WI38 (cell line): Measurements from ENCODE around the gene ZNF558.
A peak's percentile ranks its signal among the peaks of the same experiment; 100 is the strongest.

ENCODE experiments used
- H3K4me3 ChIP-seq: 2 replicates; pipeline ENCODE4 v1.5.1; 2011; ENCODE audit warnings: low read depth, mild to moderate bottlenecking, control low read depth, low read length
- TF ChIP-seq, protein P1 (sequence below): IDR thresholded peaks from 2 replicates; pipeline ENCODE4 v1.5.1; 2012; ENCODE audit warnings: low read depth, mild to moderate bottlenecking, control low read depth, low read length

ZNF558 gene

GRCh38 chr19:8850488-8850887, 18.4 kb upstream of the ZNF558 start:
- TF ChIP-seq, protein P1, sequence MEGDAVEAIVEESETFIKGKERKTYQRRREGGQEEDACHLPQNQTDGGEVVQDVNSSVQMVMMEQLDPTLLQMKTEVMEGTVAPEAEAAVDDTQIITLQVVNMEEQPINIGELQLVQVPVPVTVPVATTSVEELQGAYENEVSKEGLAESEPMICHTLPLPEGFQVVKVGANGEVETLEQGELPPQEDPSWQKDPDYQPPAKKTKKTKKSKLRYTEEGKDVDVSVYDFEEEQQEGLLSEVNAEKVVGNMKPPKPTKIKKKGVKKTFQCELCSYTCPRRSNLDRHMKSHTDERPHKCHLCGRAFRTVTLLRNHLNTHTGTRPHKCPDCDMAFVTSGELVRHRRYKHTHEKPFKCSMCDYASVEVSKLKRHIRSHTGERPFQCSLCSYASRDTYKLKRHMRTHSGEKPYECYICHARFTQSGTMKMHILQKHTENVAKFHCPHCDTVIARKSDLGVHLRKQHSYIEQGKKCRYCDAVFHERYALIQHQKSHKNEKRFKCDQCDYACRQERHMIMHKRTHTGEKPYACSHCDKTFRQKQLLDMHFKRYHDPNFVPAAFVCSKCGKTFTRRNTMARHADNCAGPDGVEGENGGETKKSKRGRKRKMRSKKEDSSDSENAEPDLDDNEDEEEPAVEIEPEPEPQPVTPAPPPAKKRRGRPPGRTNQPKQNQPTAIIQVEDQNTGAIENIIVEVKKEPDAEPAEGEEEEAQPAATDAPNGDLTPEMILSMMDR: no peak
- no peak overlapping the region for H3K4me3 ChIP-seq

DNA sequence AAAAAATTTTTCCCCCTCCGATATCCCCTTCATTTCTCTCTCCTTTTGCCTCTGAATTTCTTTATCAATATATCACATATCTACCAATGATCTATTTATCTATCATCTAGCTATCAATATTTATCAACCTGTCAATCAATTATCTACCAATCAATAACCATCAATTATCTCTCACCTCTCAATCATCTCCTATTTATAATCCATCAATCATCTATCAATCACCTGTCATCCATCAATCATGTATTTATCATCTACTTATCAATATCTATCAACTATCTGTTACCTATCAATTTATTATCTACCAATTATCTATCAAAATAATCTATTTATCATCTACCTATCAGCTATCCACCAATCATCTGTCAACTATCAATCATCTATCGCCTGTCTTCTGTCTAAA, 17.1 kb upstream of the ZNF558 start:
- TF ChIP-seq, protein P1: no peak
- H3K4me3 ChIP-seq: no peak overlapping the region

- no peak overlapping the region for H3K4me3 ChIP-seq
- TF ChIP-seq, protein P1: no peak
Measured at GRCh38 chr19:8846819-8847218, 14.7 kb upstream of the ZNF558 start.

DNA sequence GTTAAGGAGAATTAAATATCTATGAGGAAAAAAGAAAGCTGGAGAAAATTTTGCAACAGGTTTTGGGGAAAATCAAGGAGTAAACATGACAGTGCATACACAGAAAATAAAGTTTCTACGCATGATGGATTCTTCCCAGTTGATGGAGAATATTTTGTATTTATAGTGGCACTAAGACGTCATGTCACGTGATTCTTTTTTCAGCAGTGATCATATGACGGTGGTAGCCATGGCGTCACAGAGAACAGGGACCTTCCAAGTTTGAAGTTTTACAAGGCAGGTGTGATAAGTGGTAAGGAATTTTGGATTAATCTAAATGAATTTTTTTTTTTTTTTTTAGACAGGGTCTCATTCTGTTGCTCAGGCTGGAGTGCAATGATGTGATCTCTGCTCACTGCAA, 8.6 kb upstream of the ZNF558 start:
- TF ChIP-seq, protein P1: no peak
- H3K4me3 ChIP-seq: no peak overlapping the region

- TF ChIP-seq, protein P1: no peak
- no peak overlapping the region for H3K4me3 ChIP-seq
Measured at GRCh38 chr19:8835877-8836276, 3.8 kb upstream of the ZNF558 start.

GRCh38 chr19:8835446-8835845, 3.3 kb upstream of the ZNF558 start:
- TF ChIP-seq, protein P1: no peak
- no peak overlapping the region for H3K4me3 ChIP-seq

GRCh38 chr19:8831832-8832131, 322 bp downstream of the ZNF558 start:
- TF ChIP-seq, protein P1: no peak
- H3K4me3 ChIP-seq: peak overlapping the region; percentile 71
